GM21390 (cell line): ENCODE measurements around the gene SMURF2.
"Not testable (repeated sequence)": the region's sequence is repeated elsewhere in the genome, so short reads cannot be mapped to it uniquely, and the experiment has no call there.

Source experiments
- ATAC-seq: cut with Tn5 transposase; IDR thresholded peaks from one replicate; pipeline ENCODE4 v1.9.1; 2021; ENCODE audit not compliant: unreplicated experiment

The SMURF2 gene

GRCh38 chr17:64667807-64668721 is 6.0 kb upstream of the SMURF2 start:
- not testable (repeated sequence) for ATAC-seq

- not testable (repeated sequence) for ATAC-seq
Observed at GRCh38 chr17:64664299-64664981, 2.3 kb upstream of the SMURF2 start.

GRCh38 chr17:64663836-64664235 is 1.7 kb upstream of the SMURF2 start:
- not testable (repeated sequence) for ATAC-seq

GRCh38 chr17:64662774-64663367 is 764 bp upstream of the SMURF2 start:
- no peak for ATAC-seq

GRCh38 chr17:64661726-64661975 is 456 bp downstream of the SMURF2 start:
- ATAC-seq, result peak; percentile 43

GRCh38 chr17:64660978-64661725 is 955 bp downstream of the SMURF2 start:
- not testable (repeated sequence) for ATAC-seq

GRCh38 chr17:64660195-64660977 is 1.7 kb downstream of the SMURF2 start:
- ATAC-seq, result not testable (repeated sequence)

- ATAC-seq, result no peak
Observed at GRCh38 chr17:64658931-64659330, 3.2 kb downstream of the SMURF2 start.

- ATAC-seq, result no peak
Observed at GRCh38 chr17:64657610-64658125, 4.4 kb downstream of the SMURF2 start.

- no peak for ATAC-seq
Observed at GRCh38 chr17:64655704-64656103, 6.4 kb downstream of the SMURF2 start.

- ATAC-seq, result no peak
Observed at GRCh38 chr17:64653985-64654355, 8.1 kb downstream of the SMURF2 start.

- no peak for ATAC-seq
Observed at GRCh38 chr17:64653325-64653984, 8.7 kb downstream of the SMURF2 start.

GRCh38 chr17:64651889-64652288 is 10.2 kb downstream of the SMURF2 start:
- ATAC-seq, result no peak

GRCh38 chr17:64648234-64648633 is 13.9 kb downstream of the SMURF2 start:
- ATAC-seq, result no peak

- no peak for ATAC-seq
Observed at GRCh38 chr17:64647817-64648216, 14.3 kb downstream of the SMURF2 start.

- no peak for ATAC-seq
Observed at GRCh38 chr17:64639516-64639915, 22.6 kb downstream of the SMURF2 start.

GRCh38 chr17:64638552-64639203 is 23.4 kb downstream of the SMURF2 start:
- ATAC-seq, result no peak

GRCh38 chr17:64635647-64636305 is 26.3 kb downstream of the SMURF2 start:
- peak; percentile 85 for ATAC-seq

- ATAC-seq, result no peak
Observed at GRCh38 chr17:64634218-64634617, 27.9 kb downstream of the SMURF2 start.
